OCI-LY3 (cell line): ENCODE data around the gene ARHGDIB.
A peak's percentile ranks its signal among the peaks of the same experiment; 100 is the strongest.

ENCODE experiments used
- H2AFZ ChIP-seq: fragments of 200-600, 300-600 bp; shearing (Covaris generic); 2 replicates; pipeline ENCODE4 v1.6.0; 2014; ENCODE audit warnings: antibody characterized with exemption, low read depth, low read length
- H3K27ac ChIP-seq: fragments of 200-600, 300-600 bp; sonication (generic); 2 replicates; pipeline ENCODE4 v1.5.1; 2014; ENCODE audit warnings: mild to moderate bottlenecking, low read length, moderate library complexity, mixed read lengths
- H3K27me3 ChIP-seq: fragments of 200-600, 300-600 bp; sonication (generic); 2 replicates; pipeline ENCODE4 v1.6.1; 2014; ENCODE audit warnings: low read depth, low read length, mixed read lengths
- H3K36me3 ChIP-seq: fragments of 200-600, 300-600 bp; sonication (generic); replicated peaks from 2 replicates; pipeline ENCODE3; 2014; ENCODE audit warnings: low read depth, low read length, mixed read lengths
- H3K4me1 ChIP-seq: fragments of 300-600, 200-600 bp; sonication (generic); 2 replicates; pipeline ENCODE4 v1.6.1; 2014; ENCODE audit warnings: low read length, mixed read lengths
- H3K4me2 ChIP-seq: fragments of 200-600, 300-600 bp; sonication (generic); 2 replicates; pipeline ENCODE4 v1.6.1; 2014; ENCODE audit warnings: low read length, mixed read lengths
- H3K4me3 ChIP-seq: fragments of 300-600, 200-600 bp; sonication (generic); 2 replicates; pipeline ENCODE4 v1.5.1; 2014; ENCODE audit warnings: antibody characterized with exemption, mild to moderate bottlenecking, low read length, moderate library complexity
- H3K79me2 ChIP-seq: fragments of 300-600, 200-600 bp; shearing (Covaris generic); 2 replicates; pipeline ENCODE4 v1.6.1; 2014; ENCODE audit warnings: mild to moderate bottlenecking, low read length, mixed read lengths
- H3K9ac ChIP-seq: fragments of 300-600, 200-600 bp; shearing (Covaris generic); 2 replicates; pipeline ENCODE4 v1.6.0; 2014; ENCODE audit warnings: mild to moderate bottlenecking, low read length, moderate library complexity
- H3K9me3 ChIP-seq: fragments of 200-600, 300-600 bp; shearing (Covaris generic); 2 replicates; pipeline ENCODE4 v1.6.1; 2014; ENCODE audit warnings: low read length, mixed read lengths; ENCODE audit not compliant: insufficient read depth
- H4K20me1 ChIP-seq: fragments of 200-600, 300-600 bp; sonication (generic); 2 replicates; pipeline ENCODE4 v1.6.1; 2016; ENCODE audit warnings: low read length, mixed read lengths; ENCODE audit not compliant: insufficient read depth
- CTCF ChIP-seq: fragments of 200-600, 300-600 bp; sonication (generic); IDR thresholded peaks from 2 replicates; pipeline ENCODE4 v1.5.1; 2014; ENCODE audit warnings: antibody characterized with exemption, low read length, low read depth
- EZH2phosphoT487 ChIP-seq: fragments of 200-600 bp; shearing (Covaris generic); IDR thresholded peaks from 2 replicates; pipeline ENCODE4 v1.6.1; 2018; ENCODE audit warnings: antibody characterized with exemption, mixed run types, low read depth

The ARHGDIB gene

DNA sequence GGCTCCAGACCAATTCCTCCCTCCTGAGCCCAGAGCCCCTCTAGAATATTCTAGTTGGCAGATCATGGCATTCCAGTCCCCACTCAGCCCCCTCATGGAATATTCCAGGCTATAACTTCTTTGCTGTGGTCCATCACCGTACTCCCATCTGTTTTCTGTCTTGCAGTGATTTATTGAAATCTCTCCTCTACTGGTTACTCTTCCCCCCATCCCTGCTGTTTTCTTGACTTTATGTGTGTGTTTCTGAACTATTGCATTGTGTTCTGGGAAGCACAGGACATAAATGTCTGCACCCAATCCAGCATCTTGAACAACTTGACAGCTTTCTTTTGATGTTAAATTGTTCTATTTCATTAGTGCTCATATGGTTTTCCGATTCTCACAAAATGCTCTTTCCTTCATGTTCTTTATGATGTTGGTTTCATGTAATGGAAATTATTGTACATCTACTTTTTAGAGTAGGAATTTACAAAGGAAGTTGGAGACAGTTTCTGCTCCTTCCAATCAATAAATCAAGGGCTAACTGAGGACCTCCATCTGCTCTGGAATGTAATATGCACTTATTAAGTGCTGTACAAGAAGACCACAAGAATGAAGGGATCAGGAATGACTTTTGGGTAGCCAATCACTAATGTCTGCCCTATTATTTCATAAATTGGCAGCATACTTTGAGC, 37.8 kb upstream of the ARHGDIB start:
- H3K9me3 ChIP-seq = no peaks in the 10 kb centered on the region
- no peak for TF ChIP-seq EZH2phosphoT487
- no peak for TF ChIP-seq CTCF
- no peak overlapping the region for H3K4me3 ChIP-seq
- no peak overlapping the region for H3K27ac ChIP-seq
- H3K27me3 ChIP-seq = peaks cover 49% of the 10 kb centered on the region
- no peak overlapping the region for H3K9ac ChIP-seq
- no peak overlapping the region for H3K4me2 ChIP-seq
- H3K79me2 ChIP-seq = no peaks in the 10 kb centered on the region
- no peaks in the 10 kb centered on the region for H4K20me1 ChIP-seq
- H3K4me1 ChIP-seq = 0 out of 2 replicates have a peak, but pooled peaks cover 4% of the 10 kb centered on the region
- no peak overlapping the region for H2AFZ ChIP-seq
- H3K36me3 ChIP-seq = no peaks in the 10 kb centered on the region

- H3K4me2 ChIP-seq = no peak overlapping the region
- no peak overlapping the region for H3K9ac ChIP-seq
These were observed 36.6 kb upstream of the ARHGDIB start for GRCh38 chr12:14997998-14998397.

GRCh38 chr12:14995583-14996425, 34.4 kb upstream of the ARHGDIB start:
- H3K4me2 ChIP-seq = no peak overlapping the region
- H3K4me1 ChIP-seq = peaks cover 7% of the 10 kb centered on the region

More at GRCh38 chr12:14997998-14998397, 36.6 kb upstream of the ARHGDIB start:
- no peaks in the 10 kb centered on the region for H3K9me3 ChIP-seq
- TF ChIP-seq CTCF (no peak), EZH2phosphoT487 (no peak)
- no peak overlapping the region for H3K27ac ChIP-seq
- no peaks in the 10 kb centered on the region for H3K36me3 ChIP-seq
- no peak overlapping the region for H3K4me3 ChIP-seq
- no peak overlapping the region for H2AFZ ChIP-seq
- H4K20me1 ChIP-seq = no peaks in the 10 kb centered on the region
- H3K79me2 ChIP-seq = no peaks in the 10 kb centered on the region
- H3K27me3 ChIP-seq = peaks cover 38% of the 10 kb centered on the region
- peaks cover 11% of the 10 kb centered on the region for H3K4me1 ChIP-seq

More at GRCh38 chr12:14995583-14996425, 34.4 kb upstream of the ARHGDIB start:
- Histone ChIP-seq H3K36me3 (no peaks in the 10 kb centered on the region), H3K9ac (no peak overlapping the region), H3K79me2 (no peaks in the 10 kb centered on the region), H3K27me3 (peaks cover 21% of the 10 kb centered on the region), H4K20me1 (no peaks in the 10 kb centered on the region), H3K9me3 (no peaks in the 10 kb centered on the region), H3K4me3 (no peak overlapping the region), H3K27ac (no peak overlapping the region), H2AFZ (no peak overlapping the region)
- TF ChIP-seq CTCF = peak; percentile 70
- no peak for TF ChIP-seq EZH2phosphoT487
